ENCODE measurements around the gene ACTR5. TPM values are rescaled to one million over a fixed set of nuclear protein-coding genes. Genes with fewer than 3 reads are reported as not detected.

The ACTR5 gene
- total RNA-seq, 1 experiment from 2014 or later = 10.4 TPM

DNA sequence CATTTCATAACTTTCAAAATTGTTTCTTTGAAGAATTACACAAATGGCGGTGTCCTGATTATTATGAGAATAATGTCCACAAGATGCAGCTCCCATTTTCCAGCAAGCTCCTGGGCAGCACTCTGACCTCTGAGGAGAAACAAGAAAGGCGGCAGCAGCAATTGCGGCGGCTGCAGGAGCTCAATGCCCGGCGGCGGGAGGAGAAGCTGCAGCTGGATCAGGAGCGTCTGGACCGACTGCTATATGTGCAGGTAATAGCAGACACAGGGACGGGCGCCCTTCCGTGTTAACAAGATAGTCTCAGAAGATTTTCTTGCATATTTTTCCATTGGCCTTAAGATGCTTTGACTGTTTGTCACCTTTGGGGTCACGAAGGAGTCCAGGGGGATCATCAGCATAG, 6.7 kb downstream of the ACTR5 start:
- in situ Hi-C loops (cut with HindIII; ENCODE audit: low pct_unique_long_range_greater_than_20kb, low sequenced_read_pairs) = loop anchor here (25.0 kb wide), 1 partner anchor 93 kb away; no protein-coding TSS in a partner anchor

GRCh38 chr20:38755324-38755910, 7.2 kb downstream of the ACTR5 start:
- no peak for DNase-seq (ENCODE audit: low read depth, low spot score)
- in situ Hi-C loops (cut with HindIII; ENCODE audit: low pct_unique_long_range_greater_than_20kb, low sequenced_read_pairs) = loop anchor here (25.0 kb wide), 1 partner anchor 93 kb away; no protein-coding TSS in a partner anchor

More for the DNA sequence above, 6.7 kb downstream of the ACTR5 start:
- no peak for DNase-seq (ENCODE audit: low read depth, low spot score)

- no peak for DNase-seq (ENCODE audit: low read depth, low spot score)
- in situ Hi-C loops (cut with HindIII; ENCODE audit: low pct_unique_long_range_greater_than_20kb, low sequenced_read_pairs) = loop anchor here (25.0 kb wide), 1 partner anchor 95 kb away; no protein-coding TSS in a partner anchor
Observed at GRCh38 chr20:38757145-38757775, 9.0 kb downstream of the ACTR5 start.

- in situ Hi-C loops (cut with HindIII; ENCODE audit: low pct_unique_long_range_greater_than_20kb, low sequenced_read_pairs) = loop anchor here (25.0 kb wide), 1 partner anchor 97 kb away; no protein-coding TSS in a partner anchor
- no peak for DNase-seq (ENCODE audit: low read depth, low spot score)
Observed at GRCh38 chr20:38759106-38759505, 10.8 kb downstream of the ACTR5 start.

- in situ Hi-C loops (cut with HindIII; ENCODE audit: low pct_unique_long_range_greater_than_20kb, low sequenced_read_pairs) = loop anchor here (25.0 kb wide), 1 partner anchor 99 kb away; no protein-coding TSS in a partner anchor
- DNase-seq (ENCODE audit: low read depth, low spot score) = no peak
Observed at GRCh38 chr20:38760978-38761377, 12.7 kb downstream of the ACTR5 start.

- in situ Hi-C loops (cut with HindIII; ENCODE audit: low pct_unique_long_range_greater_than_20kb, low sequenced_read_pairs) = loop anchor here (25.0 kb wide), 1 partner anchor 100 kb away; no protein-coding TSS in a partner anchor
- no peak for DNase-seq (ENCODE audit: low read depth, low spot score)
Observed at GRCh38 chr20:38762174-38762573, 13.9 kb downstream of the ACTR5 start.

- DNase-seq (ENCODE audit: low read depth, low spot score) = no peak
- in situ Hi-C loops (cut with HindIII; ENCODE audit: low pct_unique_long_range_greater_than_20kb, low sequenced_read_pairs) = loop anchor here (25.0 kb wide), 1 partner anchor 101 kb away; no protein-coding TSS in a partner anchor
Observed at GRCh38 chr20:38763616-38764015, 15.4 kb downstream of the ACTR5 start.

- in situ Hi-C loops (cut with HindIII; ENCODE audit: low pct_unique_long_range_greater_than_20kb, low sequenced_read_pairs) = loop anchor here (25.0 kb wide), 1 partner anchor 102 kb away; no protein-coding TSS in a partner anchor
- DNase-seq (ENCODE audit: low read depth, low spot score) = peak; percentile 29
Observed at GRCh38 chr20:38764567-38765318, 16.5 kb downstream of the ACTR5 start.

DNA sequence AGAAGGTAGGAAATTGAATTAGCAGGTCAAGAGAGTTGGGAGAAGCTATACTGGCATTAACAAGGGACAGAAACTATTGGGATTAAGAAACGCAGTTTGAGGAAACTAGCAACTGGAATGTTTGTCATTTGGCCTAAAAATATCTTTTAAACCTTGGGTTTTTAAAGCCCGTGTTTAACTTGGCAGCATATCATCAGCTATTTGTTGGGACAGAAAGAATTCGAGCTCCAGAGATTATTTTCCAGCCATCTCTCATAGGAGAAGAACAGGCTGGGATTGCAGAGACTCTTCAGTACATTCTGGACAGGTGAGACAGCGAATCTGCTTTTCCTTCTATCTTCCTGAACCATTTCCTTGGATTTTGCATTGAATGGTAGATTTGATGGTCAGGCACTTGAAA, 17.8 kb downstream of the ACTR5 start:
- no peak for DNase-seq (ENCODE audit: low read depth, low spot score)
- in situ Hi-C loops (cut with HindIII; ENCODE audit: low pct_unique_long_range_greater_than_20kb, low sequenced_read_pairs) = loop anchor here (25.0 kb wide), 1 partner anchor 104 kb away; no protein-coding TSS in a partner anchor

DNA sequence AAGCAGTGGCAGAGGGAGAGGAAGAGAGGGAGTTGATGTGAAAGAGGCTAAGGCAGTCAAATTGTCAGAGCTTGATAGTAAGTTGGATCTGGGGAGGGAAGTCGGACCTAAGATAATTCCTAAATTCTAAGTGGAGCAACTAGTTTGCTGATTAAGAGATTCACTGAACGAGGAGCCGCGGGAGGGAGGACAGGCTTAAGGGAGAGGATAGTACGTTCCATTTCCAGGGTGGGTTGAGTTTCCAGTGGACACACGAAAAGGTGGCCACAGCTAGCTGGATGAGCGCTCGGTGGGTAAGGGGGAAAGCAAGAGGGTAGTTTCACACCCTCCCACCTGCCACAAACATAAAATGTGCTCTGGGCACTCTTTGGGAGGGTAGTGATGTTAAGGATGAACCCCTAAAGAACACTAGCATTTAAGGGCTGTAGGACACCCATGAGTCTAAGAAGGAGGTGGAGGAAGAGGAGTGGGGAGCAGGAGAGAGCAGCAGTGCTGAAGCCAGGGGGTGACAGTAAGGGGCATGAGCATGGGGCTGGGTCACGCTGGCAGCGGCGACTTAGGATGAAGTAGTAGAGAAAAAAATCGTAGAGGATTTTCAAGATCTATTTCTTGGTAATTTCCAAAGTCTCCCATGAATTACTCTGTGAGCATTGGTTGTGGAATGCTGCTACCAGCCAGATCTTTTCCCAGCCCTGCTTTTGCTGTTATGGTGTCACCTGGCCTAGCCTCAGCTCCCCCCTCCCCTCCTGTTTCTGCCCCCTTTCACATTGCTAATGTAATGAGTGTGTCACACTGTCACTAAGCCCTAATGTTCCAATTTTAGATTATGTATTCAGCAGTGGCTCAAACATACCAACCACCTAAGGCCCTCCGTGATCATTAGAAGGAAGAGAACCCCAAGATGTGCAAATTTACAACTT, 21.4 kb downstream of the ACTR5 start:
- no peak for DNase-seq (ENCODE audit: low read depth, low spot score)
- in situ Hi-C loops (cut with HindIII; ENCODE audit: low pct_unique_long_range_greater_than_20kb, low sequenced_read_pairs) = loop anchor here (25.0 kb wide), 1 partner anchor 107 kb away; no protein-coding TSS in a partner anchor

- peak; percentile 68 for DNase-seq (ENCODE audit: low read depth, low spot score)
- in situ Hi-C loops (cut with HindIII; ENCODE audit: low pct_unique_long_range_greater_than_20kb, low sequenced_read_pairs) = loop anchor here (25.0 kb wide), 1 partner anchor 108 kb away; no protein-coding TSS in a partner anchor
Observed at GRCh38 chr20:38770546-38770945, 22.3 kb downstream of the ACTR5 start.

DNA sequence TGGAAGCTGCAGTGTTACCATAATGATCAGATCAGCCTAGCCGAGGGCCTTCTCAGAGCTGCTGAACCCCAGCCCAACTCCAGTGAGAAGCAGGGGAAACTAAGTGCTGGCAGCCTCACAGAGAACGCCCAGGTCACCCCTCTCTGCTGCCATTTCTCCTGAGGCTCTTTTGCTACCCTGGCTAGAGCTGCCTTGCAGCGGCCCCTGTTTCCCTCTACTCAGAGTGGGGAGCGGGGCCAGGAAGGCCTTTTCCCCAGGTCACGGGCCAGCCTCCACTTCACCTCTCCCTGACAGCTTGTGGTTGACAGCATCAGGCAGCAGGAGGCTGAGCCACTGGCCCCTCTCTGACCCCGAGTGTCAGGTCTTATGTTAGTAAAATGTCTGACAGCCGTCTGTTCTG, 22.7 kb downstream of the ACTR5 start:
- in situ Hi-C loops (cut with HindIII; ENCODE audit: low pct_unique_long_range_greater_than_20kb, low sequenced_read_pairs) = loop anchor here (25.0 kb wide), 1 partner anchor 109 kb away; no protein-coding TSS in a partner anchor
- no peak for DNase-seq (ENCODE audit: low read depth, low spot score)

GRCh38 chr20:38771621-38772020, 23.4 kb downstream of the ACTR5 start:
- DNase-seq (ENCODE audit: low read depth, low spot score) = no peak
- in situ Hi-C loops (cut with HindIII; ENCODE audit: low pct_unique_long_range_greater_than_20kb, low sequenced_read_pairs) = loop anchor here (25.0 kb wide), 1 partner anchor 109 kb away; no protein-coding TSS in a partner anchor

GRCh38 chr20:38774167-38774566, 25.9 kb downstream of the ACTR5 start:
- in situ Hi-C loops (cut with HindIII; ENCODE audit: low pct_unique_long_range_greater_than_20kb, low sequenced_read_pairs) = loop anchor here (25.0 kb wide), 1 partner anchor 112 kb away; no protein-coding TSS in a partner anchor
- DNase-seq (ENCODE audit: low read depth, low spot score) = no peak

GRCh38 chr20:38776363-38776762, 28.1 kb downstream of the ACTR5 start:
- in situ Hi-C loops (cut with HindIII; ENCODE audit: low pct_unique_long_range_greater_than_20kb, low sequenced_read_pairs) = no loop called here
- DNase-seq (ENCODE audit: low read depth, low spot score) = no peak

- DNase-seq (ENCODE audit: low read depth, low spot score) = no peak
- in situ Hi-C loops (cut with HindIII; ENCODE audit: low pct_unique_long_range_greater_than_20kb, low sequenced_read_pairs) = no loop called here
Observed at GRCh38 chr20:38779247-38780097, 31.2 kb downstream of the ACTR5 start.

Data from SK-MEL-5 (cell line).